Measurements from ENCODE around the gene EYS. TPM values are rescaled to one million over a fixed set of nuclear protein-coding genes. Genes with fewer than 3 reads are reported as not detected.

EYS gene
- total RNA-seq, 4 donors from 2014 or later, result 0.15 TPM; not detected in 3

DNA sequence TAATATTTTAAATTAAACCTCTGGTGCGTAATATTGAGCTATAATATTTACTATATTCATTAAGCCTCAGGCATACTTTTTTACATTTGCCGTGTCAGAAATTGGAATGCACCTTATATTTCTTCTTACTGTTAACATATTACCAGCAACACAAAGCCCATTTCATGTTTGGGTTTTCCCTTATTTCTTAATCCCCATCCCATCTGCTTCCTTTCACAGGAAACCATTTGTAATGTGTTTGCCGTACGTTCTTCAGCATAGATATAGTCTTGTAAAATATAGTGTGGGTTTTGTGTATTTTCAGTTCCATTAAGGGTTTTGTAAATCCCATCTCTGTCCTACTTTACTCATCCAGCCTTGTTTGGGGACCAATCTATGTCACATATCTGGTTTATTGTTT, 6.5 kb downstream of the EYS start:
- WGBS, 2 donors (ENCODE audit: low coverage in 1 of 2), result 32 to 44% methylated on average over 4 of the region's 4 CpGs
- Histone ChIP-seq H3K4me3 (no peak overlapping the region), H3K27ac (no peak overlapping the region), H3K9me3 (no peaks in the 10 kb centered on the region), H3K27me3 (no peaks in the 10 kb centered on the region), H3K4me1 (no peaks in the 10 kb centered on the region), H3K36me3 (no peaks in the 10 kb centered on the region)
- no peak for TF ChIP-seq EP300 (IDR thresholded peaks at IDR 0.05)
- no peak for ATAC-seq

- WGBS, 2 donors (ENCODE audit: low coverage in 1 of 2), result 75 to 100% methylated on average over 2 to 3 of the region's 3 CpGs
- no peaks in the 10 kb centered on the region for H3K4me1 ChIP-seq
- H3K27ac ChIP-seq, result no peak overlapping the region
- H3K9me3 ChIP-seq, result no peaks in the 10 kb centered on the region
- ATAC-seq, result no peak
- TF ChIP-seq POLR2A (IDR thresholded peaks at IDR 0.05), result no peak
- TF ChIP-seq, protein P1, sequence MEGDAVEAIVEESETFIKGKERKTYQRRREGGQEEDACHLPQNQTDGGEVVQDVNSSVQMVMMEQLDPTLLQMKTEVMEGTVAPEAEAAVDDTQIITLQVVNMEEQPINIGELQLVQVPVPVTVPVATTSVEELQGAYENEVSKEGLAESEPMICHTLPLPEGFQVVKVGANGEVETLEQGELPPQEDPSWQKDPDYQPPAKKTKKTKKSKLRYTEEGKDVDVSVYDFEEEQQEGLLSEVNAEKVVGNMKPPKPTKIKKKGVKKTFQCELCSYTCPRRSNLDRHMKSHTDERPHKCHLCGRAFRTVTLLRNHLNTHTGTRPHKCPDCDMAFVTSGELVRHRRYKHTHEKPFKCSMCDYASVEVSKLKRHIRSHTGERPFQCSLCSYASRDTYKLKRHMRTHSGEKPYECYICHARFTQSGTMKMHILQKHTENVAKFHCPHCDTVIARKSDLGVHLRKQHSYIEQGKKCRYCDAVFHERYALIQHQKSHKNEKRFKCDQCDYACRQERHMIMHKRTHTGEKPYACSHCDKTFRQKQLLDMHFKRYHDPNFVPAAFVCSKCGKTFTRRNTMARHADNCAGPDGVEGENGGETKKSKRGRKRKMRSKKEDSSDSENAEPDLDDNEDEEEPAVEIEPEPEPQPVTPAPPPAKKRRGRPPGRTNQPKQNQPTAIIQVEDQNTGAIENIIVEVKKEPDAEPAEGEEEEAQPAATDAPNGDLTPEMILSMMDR (IDR thresholded peaks at IDR 0.05), result no peak
- no peak for TF ChIP-seq POLR2AphosphoS5 (IDR thresholded peaks at IDR 0.05)
- TF ChIP-seq EP300 (IDR thresholded peaks at IDR 0.05), result no peak
- no peaks in the 10 kb centered on the region for H3K36me3 ChIP-seq
- no peaks in the 10 kb centered on the region for H3K27me3 ChIP-seq
- H3K4me3 ChIP-seq, result no peak overlapping the region
These were observed 14.9 kb downstream of the EYS start for GRCh38 chr6:65692109-65692508.

DNA sequence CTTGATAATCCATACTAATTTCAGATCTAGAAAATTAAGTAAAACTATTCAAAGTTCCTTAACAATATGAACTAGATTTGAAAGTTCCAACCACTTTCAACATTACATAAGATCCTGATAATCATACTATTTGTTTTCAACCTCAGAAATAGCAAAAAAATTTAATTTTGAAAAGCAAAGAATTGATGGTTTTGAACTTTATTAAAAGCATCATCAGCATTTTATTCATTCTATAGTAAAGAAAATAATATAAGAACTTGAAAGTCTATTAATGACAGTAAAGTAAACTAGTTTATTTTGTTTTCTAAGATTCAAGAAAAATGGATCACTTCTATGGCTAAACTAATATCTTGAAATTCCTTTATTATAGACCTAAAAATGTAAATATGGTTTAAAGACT, 26.8 kb downstream of the EYS start:
- Histone ChIP-seq H3K9me3 (peaks cover 0 to 6% (median 0%) of the 10 kb centered on the region in 3 donors), H3K27ac (no peak overlapping the region), H3K4me1 (no peaks in the 10 kb centered on the region), H3K36me3 (no peaks in the 10 kb centered on the region), H3K4me3 (no peak overlapping the region), H3K27me3 (no peaks in the 10 kb centered on the region)
- ATAC-seq, result no peak
- TF ChIP-seq POLR2A (IDR thresholded peaks at IDR 0.05) (no peak), POLR2AphosphoS5 (IDR thresholded peaks at IDR 0.05) (no peak), EP300 (IDR thresholded peaks at IDR 0.05) (no peak)
- TF ChIP-seq, protein P1 (IDR thresholded peaks at IDR 0.05), result no peak

DNA sequence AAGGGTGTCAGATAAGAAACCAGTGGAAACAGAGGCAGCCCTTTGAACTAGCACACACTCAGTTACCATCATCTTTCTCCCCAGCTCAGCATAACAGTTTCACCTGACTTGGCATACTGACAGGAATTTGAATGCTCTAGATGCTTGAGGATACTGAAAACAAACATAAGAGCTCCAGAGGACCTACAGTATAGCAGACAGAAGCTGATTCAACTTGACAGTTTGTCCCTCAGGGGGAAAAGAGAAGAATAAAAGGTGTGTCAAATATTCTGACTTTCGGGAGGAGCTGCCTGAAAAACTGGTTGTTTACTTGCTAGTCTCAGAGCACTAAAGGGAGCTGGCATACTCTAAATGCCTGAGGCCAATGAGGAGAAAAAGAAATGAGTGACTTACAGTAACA, 35.1 kb downstream of the EYS start:
- Histone ChIP-seq H3K36me3 (no peaks in the 10 kb centered on the region), H3K4me3 (no peak overlapping the region), H3K4me1 (no peaks in the 10 kb centered on the region), H3K9me3 (peaks cover 0 to 6% (median 0%) of the 10 kb centered on the region in 3 donors), H3K27ac (no peak overlapping the region), H3K27me3 (no peaks in the 10 kb centered on the region)
- WGBS, 2 donors (ENCODE audit: low coverage in 1 of 2), result 64 to 83% methylated on average over 1 of the region's 1 CpG
- no peak for TF ChIP-seq POLR2A (IDR thresholded peaks at IDR 0.05)
- no peak for TF ChIP-seq POLR2AphosphoS5 (IDR thresholded peaks at IDR 0.05)
- TF ChIP-seq, protein P1 (IDR thresholded peaks at IDR 0.05), result no peak
- no peak for TF ChIP-seq EP300 (IDR thresholded peaks at IDR 0.05)
- ATAC-seq, result no peak

- Histone ChIP-seq H3K9me3 (peaks cover 0 to 5% (median 0%) of the 10 kb centered on the region in 3 donors), H3K4me1 (no peaks in the 10 kb centered on the region), H3K36me3 (no peaks in the 10 kb centered on the region), H3K27me3 (no peaks in the 10 kb centered on the region), H3K4me3 (no peak overlapping the region), H3K27ac (no peak overlapping the region)
- TF ChIP-seq, protein P1 (IDR thresholded peaks at IDR 0.05), result no peak
- TF ChIP-seq EP300 (IDR thresholded peaks at IDR 0.05) (no peak), POLR2A (IDR thresholded peaks at IDR 0.05) (no peak), POLR2AphosphoS5 (IDR thresholded peaks at IDR 0.05) (no peak)
- no peak for ATAC-seq
These were observed 38.9 kb downstream of the EYS start for GRCh38 chr6:65667916-65668656.

Measured in gastroesophageal sphincter (tissue), 4 donors.